Measurements from ENCODE around the gene PAPPA2. TPM values are rescaled to one million over a fixed set of nuclear protein-coding genes. Genes with fewer than 3 reads are reported as not detected.

Gene PAPPA2
- total RNA-seq, 2 experiments from 2014 or later = 0.27 to 0.28 TPM

GRCh38 chr1:176705585-176705984, 242.6 kb downstream of the PAPPA2 start:
- Mint-ChIP-seq H3K4me3 (no peak overlapping the region), H3K27me3 (peaks cover 7% of the 10 kb centered on the region), H3K9me3 (ENCODE audit: low read depth) (no peaks in the 10 kb centered on the region), H3K27ac (no peak overlapping the region), H3K4me1 (no peaks in the 10 kb centered on the region), H3K36me3 (ENCODE audit: low read depth) (no peaks in the 10 kb centered on the region)
- ATAC-seq (no peak), DNase-seq (no peak)
- ChIA-PET POLR2A (no interaction called here), CTCF (interaction anchor here (0.6 kb wide), 1 partner anchor 13 kb away, joined by 6 read pairs; no protein-coding TSS in a partner anchor)
- intact Hi-C loops (cut with DNase I, micrococcal nuclease) = no loop called here

GRCh38 chr1:176717066-176717750, 254.2 kb downstream of the PAPPA2 start:
- no peak for ATAC-seq
- Mint-ChIP-seq H3K4me3 (no peak overlapping the region), H3K27me3 (no peaks in the 10 kb centered on the region), H3K9me3 (ENCODE audit: low read depth) (no peaks in the 10 kb centered on the region), H3K27ac (no peak overlapping the region), H3K36me3 (ENCODE audit: low read depth) (no peaks in the 10 kb centered on the region), H3K4me1 (no peaks in the 10 kb centered on the region)
- intact Hi-C loops (cut with DNase I, micrococcal nuclease) = no loop called here
- no peak for DNase-seq
- ChIA-PET CTCF (no interaction called here), POLR2A (no interaction called here)

- no peaks in the 10 kb centered on the region for H3K27me3 Mint-ChIP-seq
- no peaks in the 10 kb centered on the region for H3K36me3 Mint-ChIP-seq (ENCODE audit: low read depth)
- no peaks in the 10 kb centered on the region for H3K4me1 Mint-ChIP-seq
- H3K9me3 Mint-ChIP-seq (ENCODE audit: low read depth) = no peaks in the 10 kb centered on the region
- ChIA-PET CTCF (no interaction called here), POLR2A (no interaction called here)
- intact Hi-C loops (cut with DNase I, micrococcal nuclease) = no loop called here
- no peak overlapping the region for H3K27ac Mint-ChIP-seq
- no peak overlapping the region for H3K4me3 Mint-ChIP-seq
- no peak for DNase-seq
- no peak for ATAC-seq
These were observed 256.5 kb downstream of the PAPPA2 start for GRCh38 chr1:176719447-176719846.

- CTCF ChIA-PET = no interaction called here
- Mint-ChIP-seq H3K27ac (no peak overlapping the region), H3K36me3 (ENCODE audit: low read depth) (no peaks in the 10 kb centered on the region), H3K4me1 (no peaks in the 10 kb centered on the region), H3K9me3 (ENCODE audit: low read depth) (no peaks in the 10 kb centered on the region), H3K4me3 (no peak overlapping the region), H3K27me3 (no peaks in the 10 kb centered on the region)
- DNase-seq (no peak), ATAC-seq (no peak)
- POLR2A ChIA-PET = no interaction called here
- intact Hi-C loops (cut with DNase I, micrococcal nuclease) = no loop called here
These were observed 257.9 kb downstream of the PAPPA2 start for GRCh38 chr1:176720838-176721237.

- no peak for DNase-seq
- ChIA-PET CTCF (interaction anchor here (0.6 to 0.7 kb wide), 2 partner anchors 10 to 42 kb away, joined by 3 to 4 read pairs; no protein-coding TSS in a partner anchor), POLR2A (interaction anchor here (0.7 kb wide), 1 partner anchor 839 kb away, joined by 3 read pairs; no protein-coding TSS in a partner anchor)
- Mint-ChIP-seq H3K27me3 (peaks cover 4% of the 10 kb centered on the region), H3K4me1 (no peaks in the 10 kb centered on the region), H3K36me3 (ENCODE audit: low read depth) (no peaks in the 10 kb centered on the region), H3K9me3 (ENCODE audit: low read depth) (no peaks in the 10 kb centered on the region), H3K27ac (no peak overlapping the region), H3K4me3 (no peak overlapping the region)
- intact Hi-C loops (cut with DNase I, micrococcal nuclease) = no loop called here
- ATAC-seq = no peak
These were observed 270.7 kb downstream of the PAPPA2 start for GRCh38 chr1:176733661-176734060.

GRCh38 chr1:176735201-176735600, 272.2 kb downstream of the PAPPA2 start:
- ChIA-PET POLR2A (no interaction called here), CTCF (no interaction called here)
- intact Hi-C loops (cut with DNase I, micrococcal nuclease) = no loop called here
- Mint-ChIP-seq H3K4me1 (no peaks in the 10 kb centered on the region), H3K27ac (no peak overlapping the region), H3K9me3 (ENCODE audit: low read depth) (no peaks in the 10 kb centered on the region), H3K36me3 (ENCODE audit: low read depth) (no peaks in the 10 kb centered on the region), H3K4me3 (no peak overlapping the region), H3K27me3 (peaks cover 4% of the 10 kb centered on the region)
- no peak for ATAC-seq
- DNase-seq = no peak

GRCh38 chr1:176736015-176736414, 273.0 kb downstream of the PAPPA2 start:
- Mint-ChIP-seq H3K27me3 (peaks cover 4% of the 10 kb centered on the region), H3K4me3 (no peak overlapping the region), H3K27ac (no peak overlapping the region), H3K9me3 (ENCODE audit: low read depth) (no peaks in the 10 kb centered on the region), H3K36me3 (ENCODE audit: low read depth) (no peaks in the 10 kb centered on the region), H3K4me1 (no peaks in the 10 kb centered on the region)
- POLR2A ChIA-PET = no interaction called here
- intact Hi-C loops (cut with DNase I, micrococcal nuclease) = no loop called here
- DNase-seq = no peak
- no peak for ATAC-seq
- CTCF ChIA-PET = no interaction called here

- ATAC-seq (no peak), DNase-seq (no peak)
- ChIA-PET CTCF (no interaction called here), POLR2A (no interaction called here)
- H3K27ac Mint-ChIP-seq = no peak overlapping the region
- intact Hi-C loops (cut with DNase I, micrococcal nuclease) = no loop called here
- peaks cover 2% of the 10 kb centered on the region for H3K9me3 Mint-ChIP-seq (ENCODE audit: low read depth)
- H3K36me3 Mint-ChIP-seq (ENCODE audit: low read depth) = no peaks in the 10 kb centered on the region
- H3K4me1 Mint-ChIP-seq = no peaks in the 10 kb centered on the region
- H3K27me3 Mint-ChIP-seq = no peaks in the 10 kb centered on the region
- H3K4me3 Mint-ChIP-seq = no peak overlapping the region
These were observed 278.2 kb downstream of the PAPPA2 start for GRCh38 chr1:176741181-176741580.

GRCh38 chr1:176742322-176742721, 279.3 kb downstream of the PAPPA2 start:
- ChIA-PET CTCF (no interaction called here), POLR2A (no interaction called here)
- DNase-seq = no peak
- Mint-ChIP-seq H3K27ac (no peak overlapping the region), H3K27me3 (no peaks in the 10 kb centered on the region), H3K36me3 (ENCODE audit: low read depth) (no peaks in the 10 kb centered on the region), H3K4me1 (no peaks in the 10 kb centered on the region), H3K9me3 (ENCODE audit: low read depth) (peaks cover 2% of the 10 kb centered on the region), H3K4me3 (no peak overlapping the region)
- ATAC-seq = no peak
- intact Hi-C loops (cut with DNase I, micrococcal nuclease) = no loop called here

GRCh38 chr1:176744142-176744541, 281.2 kb downstream of the PAPPA2 start:
- CTCF ChIA-PET = no interaction called here
- Mint-ChIP-seq H3K36me3 (ENCODE audit: low read depth) (no peaks in the 10 kb centered on the region), H3K27me3 (no peaks in the 10 kb centered on the region), H3K4me1 (no peaks in the 10 kb centered on the region), H3K27ac (no peak overlapping the region), H3K4me3 (no peak overlapping the region), H3K9me3 (ENCODE audit: low read depth) (peaks cover 2% of the 10 kb centered on the region)
- ATAC-seq (no peak), DNase-seq (no peak)
- intact Hi-C loops (cut with DNase I, micrococcal nuclease) = no loop called here
- POLR2A ChIA-PET = no interaction called here

GRCh38 chr1:176745945-176746344, 283.0 kb downstream of the PAPPA2 start:
- no peak overlapping the region for H3K27ac Mint-ChIP-seq
- no peak for DNase-seq
- CTCF ChIA-PET = no interaction called here
- no peaks in the 10 kb centered on the region for H3K36me3 Mint-ChIP-seq (ENCODE audit: low read depth)
- H3K4me3 Mint-ChIP-seq = no peak overlapping the region
- no peak for ATAC-seq
- H3K4me1 Mint-ChIP-seq = no peaks in the 10 kb centered on the region
- H3K27me3 Mint-ChIP-seq = no peaks in the 10 kb centered on the region
- peaks cover 2% of the 10 kb centered on the region for H3K9me3 Mint-ChIP-seq (ENCODE audit: low read depth)
- POLR2A ChIA-PET = no interaction called here
- intact Hi-C loops (cut with DNase I, micrococcal nuclease) = no loop called here

GRCh38 chr1:176752505-176752904, 289.5 kb downstream of the PAPPA2 start:
- Mint-ChIP-seq H3K27ac (no peak overlapping the region), H3K36me3 (ENCODE audit: low read depth) (no peaks in the 10 kb centered on the region), H3K4me3 (no peak overlapping the region), H3K27me3 (no peaks in the 10 kb centered on the region), H3K9me3 (ENCODE audit: low read depth) (no peaks in the 10 kb centered on the region), H3K4me1 (no peaks in the 10 kb centered on the region)
- DNase-seq (no peak), ATAC-seq (no peak)
- ChIA-PET POLR2A (no interaction called here), CTCF (no interaction called here)
- intact Hi-C loops (cut with DNase I, micrococcal nuclease) = no loop called here

- no peak overlapping the region for H3K4me3 Mint-ChIP-seq
- H3K36me3 Mint-ChIP-seq (ENCODE audit: low read depth) = no peaks in the 10 kb centered on the region
- ChIA-PET POLR2A (no interaction called here), CTCF (interaction anchor here (0.7 to 0.8 kb wide), 2 partner anchors 48 to 1218 kb away, joined by 3 read pairs; no protein-coding TSS in a partner anchor)
- intact Hi-C loops (cut with DNase I, micrococcal nuclease) = no loop called here
- no peak for ATAC-seq
- H3K27me3 Mint-ChIP-seq = no peaks in the 10 kb centered on the region
- no peaks in the 10 kb centered on the region for H3K9me3 Mint-ChIP-seq (ENCODE audit: low read depth)
- no peaks in the 10 kb centered on the region for H3K4me1 Mint-ChIP-seq
- DNase-seq = no peak
- H3K27ac Mint-ChIP-seq = no peak overlapping the region
These were observed 291.7 kb downstream of the PAPPA2 start for GRCh38 chr1:176754676-176755075.
